Measurements from ENCODE around the gene DPH5.
A peak's percentile ranks its signal among the peaks of the same experiment; 100 is the strongest.

Gene DPH5

DNA sequence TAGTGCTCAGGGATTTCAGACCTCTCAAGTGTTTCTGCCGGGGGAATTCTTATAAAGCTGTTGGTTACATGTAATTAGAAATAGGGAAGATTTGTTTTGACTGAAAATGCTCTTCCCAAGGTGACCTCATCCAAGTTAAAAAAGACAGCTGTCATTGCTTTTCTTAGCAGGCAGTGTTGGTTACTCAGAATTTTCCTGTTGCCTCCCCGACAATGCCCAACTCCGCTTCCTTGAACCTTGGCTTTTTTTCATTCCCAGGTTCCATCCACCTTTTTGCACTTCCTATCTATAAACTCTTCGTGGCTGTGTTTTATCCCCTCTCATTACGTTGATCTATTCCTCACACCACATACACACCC lies 825 bp upstream of the DPH5 start:
- peak overlapping the region; percentile 79 for H3K9ac ChIP-seq (ENCODE audit: low read depth, low read length, poor library complexity, severe bottlenecking)
- no peaks in the 10 kb centered on the region for H3K27me3 ChIP-seq (ENCODE audit: insufficient read depth, low read length, poor library complexity, severe bottlenecking)
- no peaks in the 10 kb centered on the region for H3K9me3 ChIP-seq (ENCODE audit: insufficient read depth, low read depth, low read length)
- peaks cover 42% of the 10 kb centered on the region for H3K79me2 ChIP-seq (ENCODE audit: insufficient read depth, low read length)
- H3K4me1 ChIP-seq (ENCODE audit: insufficient read depth, low read length, poor library complexity, severe bottlenecking): peaks cover 50% of the 10 kb centered on the region
- no peaks in the 10 kb centered on the region for H3K9me2 ChIP-seq (replicated peaks; ENCODE audit: low read depth, low read length)
- peak overlapping the region; percentile 92 for H3K4me2 ChIP-seq (ENCODE audit: low read depth, low read length, poor library complexity, severe bottlenecking)
- H3K36me3 ChIP-seq (ENCODE audit: insufficient read depth, low read length): no peaks in the 10 kb centered on the region
- H4K20me1 ChIP-seq (ENCODE audit: insufficient read depth, low read length, poor library complexity, severe bottlenecking): no peaks in the 10 kb centered on the region
- peak overlapping the region; percentile 81 for H3K4me3 ChIP-seq (ENCODE audit: low read length, poor library complexity, severe bottlenecking)
- no peaks in the 10 kb centered on the region for H3F3A ChIP-seq (ENCODE audit: low read depth)
- peak overlapping the region; percentile 82; the same call in 1 of the 2 replicates for H2AFZ ChIP-seq (ENCODE audit: low read length)
- no peak for TF ChIP-seq EZH2phosphoT487 (IDR thresholded peaks at IDR 0.05; ENCODE audit: borderline replicate concordance)
- TF ChIP-seq, protein P1, sequence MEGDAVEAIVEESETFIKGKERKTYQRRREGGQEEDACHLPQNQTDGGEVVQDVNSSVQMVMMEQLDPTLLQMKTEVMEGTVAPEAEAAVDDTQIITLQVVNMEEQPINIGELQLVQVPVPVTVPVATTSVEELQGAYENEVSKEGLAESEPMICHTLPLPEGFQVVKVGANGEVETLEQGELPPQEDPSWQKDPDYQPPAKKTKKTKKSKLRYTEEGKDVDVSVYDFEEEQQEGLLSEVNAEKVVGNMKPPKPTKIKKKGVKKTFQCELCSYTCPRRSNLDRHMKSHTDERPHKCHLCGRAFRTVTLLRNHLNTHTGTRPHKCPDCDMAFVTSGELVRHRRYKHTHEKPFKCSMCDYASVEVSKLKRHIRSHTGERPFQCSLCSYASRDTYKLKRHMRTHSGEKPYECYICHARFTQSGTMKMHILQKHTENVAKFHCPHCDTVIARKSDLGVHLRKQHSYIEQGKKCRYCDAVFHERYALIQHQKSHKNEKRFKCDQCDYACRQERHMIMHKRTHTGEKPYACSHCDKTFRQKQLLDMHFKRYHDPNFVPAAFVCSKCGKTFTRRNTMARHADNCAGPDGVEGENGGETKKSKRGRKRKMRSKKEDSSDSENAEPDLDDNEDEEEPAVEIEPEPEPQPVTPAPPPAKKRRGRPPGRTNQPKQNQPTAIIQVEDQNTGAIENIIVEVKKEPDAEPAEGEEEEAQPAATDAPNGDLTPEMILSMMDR (conservative IDR thresholded peaks at IDR 0.05; ENCODE audit: low read length): no peak

DNA sequence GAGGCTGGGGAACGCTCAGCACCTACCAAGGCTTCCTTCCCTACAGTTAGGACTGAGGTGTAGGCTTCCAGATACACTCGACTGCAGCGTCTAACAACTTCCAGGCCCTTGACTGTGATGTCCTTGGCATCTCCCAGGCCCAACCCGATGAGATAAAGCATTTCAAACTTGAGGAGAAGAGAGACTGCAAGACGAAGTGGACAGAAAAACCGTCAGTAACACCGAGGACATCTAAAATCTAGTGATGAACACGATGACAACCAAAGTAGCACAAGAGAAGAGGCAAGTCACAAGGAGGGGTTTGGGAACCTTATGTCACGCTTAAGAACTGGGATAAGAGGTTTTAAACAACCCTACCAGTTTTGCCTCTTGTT lies 314 bp downstream of the DPH5 start:
- peak overlapping the region; percentile 81 for H3K4me3 ChIP-seq (ENCODE audit: low read length, poor library complexity, severe bottlenecking)
- H3K4me1 ChIP-seq (ENCODE audit: insufficient read depth, low read length, poor library complexity, severe bottlenecking): peaks cover 50% of the 10 kb centered on the region
- peak overlapping the region; percentile 79 for H3K9ac ChIP-seq (ENCODE audit: low read depth, low read length, poor library complexity, severe bottlenecking)
- peaks cover 42% of the 10 kb centered on the region for H3K79me2 ChIP-seq (ENCODE audit: insufficient read depth, low read length)
- no peaks in the 10 kb centered on the region for H3K9me2 ChIP-seq (replicated peaks; ENCODE audit: low read depth, low read length)
- no peaks in the 10 kb centered on the region for H3K36me3 ChIP-seq (ENCODE audit: insufficient read depth, low read length)
- H3K27me3 ChIP-seq (ENCODE audit: insufficient read depth, low read length, poor library complexity, severe bottlenecking): no peaks in the 10 kb centered on the region
- H3F3A ChIP-seq (ENCODE audit: low read depth): no peaks in the 10 kb centered on the region
- no peaks in the 10 kb centered on the region for H3K9me3 ChIP-seq (ENCODE audit: insufficient read depth, low read depth, low read length)
- peak overlapping the region; percentile 82 for H2AFZ ChIP-seq (ENCODE audit: low read length)
- TF ChIP-seq EZH2phosphoT487 (IDR thresholded peaks at IDR 0.05; ENCODE audit: borderline replicate concordance): no peak
- TF ChIP-seq, protein P1 (conservative IDR thresholded peaks at IDR 0.05; ENCODE audit: low read length): no peak
- peak overlapping the region; percentile 92 for H3K4me2 ChIP-seq (ENCODE audit: low read depth, low read length, poor library complexity, severe bottlenecking)
- no peaks in the 10 kb centered on the region for H4K20me1 ChIP-seq (ENCODE audit: insufficient read depth, low read length, poor library complexity, severe bottlenecking)

DNA sequence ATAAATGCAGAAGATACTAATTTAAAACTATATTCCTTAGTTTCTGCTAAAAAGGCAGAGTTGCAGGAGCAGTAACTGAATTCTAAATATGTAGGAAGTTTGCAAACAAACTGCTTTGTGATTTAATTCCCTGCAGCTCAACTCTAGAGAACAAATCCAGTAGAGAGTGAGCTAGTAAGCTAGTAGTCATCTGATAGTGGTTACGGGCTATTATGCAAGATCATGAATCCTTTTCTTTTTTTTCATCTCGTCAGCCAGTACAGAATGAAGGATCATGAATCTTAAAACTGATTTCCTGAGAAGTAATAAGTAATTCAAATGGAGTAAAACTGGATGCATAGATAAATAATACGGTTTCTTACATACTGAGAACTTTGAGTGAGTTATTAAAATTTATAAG lies 3.3 kb downstream of the DPH5 start:
- H3K27me3 ChIP-seq (ENCODE audit: insufficient read depth, low read length, poor library complexity, severe bottlenecking): no peaks in the 10 kb centered on the region
- no peaks in the 10 kb centered on the region for H3K9me2 ChIP-seq (replicated peaks; ENCODE audit: low read depth, low read length)
- H3K36me3 ChIP-seq (ENCODE audit: insufficient read depth, low read length): no peaks in the 10 kb centered on the region
- H3K79me2 ChIP-seq (ENCODE audit: insufficient read depth, low read length): peaks cover 40% of the 10 kb centered on the region
- no peak overlapping the region for H3K9ac ChIP-seq (ENCODE audit: low read depth, low read length, poor library complexity, severe bottlenecking)
- no peak overlapping the region for H3K4me3 ChIP-seq (ENCODE audit: low read length, poor library complexity, severe bottlenecking)
- TF ChIP-seq EZH2phosphoT487 (IDR thresholded peaks at IDR 0.05; ENCODE audit: borderline replicate concordance): no peak
- TF ChIP-seq, protein P1 (conservative IDR thresholded peaks at IDR 0.05; ENCODE audit: low read length): no peak
- H4K20me1 ChIP-seq (ENCODE audit: insufficient read depth, low read length, poor library complexity, severe bottlenecking): no peaks in the 10 kb centered on the region
- peaks cover 27% of the 10 kb centered on the region for H3K4me1 ChIP-seq (ENCODE audit: insufficient read depth, low read length, poor library complexity, severe bottlenecking)
- no peaks in the 10 kb centered on the region for H3F3A ChIP-seq (ENCODE audit: low read depth)
- H3K9me3 ChIP-seq (ENCODE audit: insufficient read depth, low read depth, low read length): no peaks in the 10 kb centered on the region
- H2AFZ ChIP-seq (ENCODE audit: low read length): no peak overlapping the region
- H3K4me2 ChIP-seq (ENCODE audit: low read depth, low read length, poor library complexity, severe bottlenecking): no peak overlapping the region
